CD14-positive monocyte (primary cell): ENCODE measurements around the gene MDK. TPM values are rescaled to one million over a fixed set of nuclear protein-coding genes. Genes with fewer than 3 reads are reported as not detected.

Source experiments
- DNase-seq, 3 donors: peaks; one replicate each; pipeline ENCODE4 v3.0.0-alpha.2; 2011 to 2022
- H2AFZ ChIP-seq: 2 replicates; pipeline ENCODE4 v1.6.0; 2012; ENCODE audit warnings: mild to moderate bottlenecking, low read depth, low read length, inconsistent platforms; ENCODE audit not compliant: insufficient read depth, poor library complexity, severe bottlenecking
- H3K27ac ChIP-seq, 2 donors: 1 replicate in 1 of 2; 2 replicates in 1 of 2; pipeline ENCODE4 v1.5.1; 2012 to 2013; ENCODE audit warnings: low read length in 2 of 2, control low read depth in 1 of 2, inconsistent platforms in 1 of 2, low read depth in 1 of 2, mild to moderate bottlenecking in 1 of 2
- H3K27me3 ChIP-seq, 2 donors: one replicate each; pipeline versions ENCODE4 v1.6.0 to v1.6.1; 2011 to 2013; ENCODE audit warnings: low read length in 2 of 2; ENCODE audit not compliant: control insufficient read depth in 2 of 2, insufficient read depth in 2 of 2
- H3K36me3 ChIP-seq, 2 donors: replicated peaks in 1 of 2; 1 replicate in 1 of 2; 2 replicates in 1 of 2; pipeline versions ENCODE4 v1.5.1 to v1.6.1; 2012 to 2013; ENCODE audit warnings: low read length in 2 of 2, control low read depth in 1 of 2, inconsistent platforms in 1 of 2, mild to moderate bottlenecking in 1 of 2; ENCODE audit not compliant: insufficient read depth in 2 of 2, control insufficient read depth in 1 of 2
- H3K4me1 ChIP-seq, 2 donors: 1 replicate in 1 of 2; 2 replicates in 1 of 2; pipeline versions ENCODE4 v1.5.1 to v1.6.1; 2012 to 2013; ENCODE audit warnings: low read length in 2 of 2, control low read depth in 1 of 2, inconsistent platforms in 1 of 2, mild to moderate bottlenecking in 1 of 2, moderate library complexity in 1 of 2; ENCODE audit not compliant: insufficient read depth in 2 of 2, control insufficient read depth in 1 of 2
- H3K4me2 ChIP-seq: replicated peaks from 2 replicates; pipeline ENCODE3; 2012; ENCODE audit warnings: low read length, moderate library complexity, mild to moderate bottlenecking; ENCODE audit not compliant: poor library complexity, severe bottlenecking; ENCODE audit errors: extremely low read depth
- H3K4me3 ChIP-seq, 3 experiments: fragments of 200-600 bp in 1 of 3; sonication (generic) in 1 of 3; replicated peaks in 1 of 3; 1 replicate in 2 of 3; 2 replicates in 1 of 3; pipeline ENCODE4 v1.5.1; 2011 to 2013; ENCODE audit warnings: low read length in 3 of 3, mild to moderate bottlenecking in 3 of 3, control low read depth in 2 of 3, low read depth in 2 of 3, inconsistent platforms in 1 of 3, moderate library complexity in 1 of 3
- H3K79me2 ChIP-seq: 2 replicates; pipeline ENCODE4 v1.6.0; 2012; ENCODE audit warnings: mild to moderate bottlenecking, control low read depth, inconsistent platforms, low read length, moderate library complexity; ENCODE audit not compliant: insufficient read depth
- H3K9ac ChIP-seq: 2 replicates; pipeline ENCODE4 v1.6.0; 2017; ENCODE audit warnings: low read length, mild to moderate bottlenecking; ENCODE audit not compliant: insufficient read depth, poor library complexity, severe bottlenecking
- H3K9me3 ChIP-seq, 2 donors: replicated peaks in 1 of 2; 1 replicate in 1 of 2; 2 replicates in 1 of 2; pipeline versions ENCODE4 v1.5.1 to v1.6.1; 2012 to 2013; ENCODE audit warnings: low read length in 2 of 2, control low read depth in 1 of 2; ENCODE audit not compliant: control insufficient read depth in 1 of 2, insufficient read depth in 1 of 2
- H4K20me1 ChIP-seq: 2 replicates; pipeline ENCODE4 v1.6.0; 2012; ENCODE audit warnings: mild to moderate bottlenecking, low read length, control low read depth, moderate library complexity; ENCODE audit not compliant: insufficient read depth
- H3K27ac Mint-ChIP-seq, 7 donors: one replicate each; pipeline ENCODE4 v1.8.0; 2020; ENCODE audit warnings: mild to moderate bottlenecking in 7 of 7, mixed read lengths in 7 of 7, moderate library complexity in 6 of 7, inconsistent platforms in 2 of 7
- H3K27me3 Mint-ChIP-seq, 3 donors: one replicate each; pipeline ENCODE4 v1.8.0; 2021 to 2022; ENCODE audit warnings: low read depth in 3 of 3, mild to moderate bottlenecking in 3 of 3, mixed read lengths in 3 of 3, moderate library complexity in 3 of 3, inconsistent platforms in 1 of 3
- H3K36me3 Mint-ChIP-seq, 2 donors: one replicate each; pipeline ENCODE4 v1.8.0; 2020; ENCODE audit warnings: mixed read lengths in 2 of 2, inconsistent platforms in 1 of 2, mild to moderate bottlenecking in 1 of 2
- H3K4me1 Mint-ChIP-seq: one replicate; pipeline ENCODE4 v1.8.0; 2020; ENCODE audit warnings: mild to moderate bottlenecking, mixed read lengths
- H3K4me3 Mint-ChIP-seq, 2 donors: one replicate each; pipeline ENCODE4 v1.8.0; 2020; ENCODE audit warnings: mild to moderate bottlenecking in 2 of 2, mixed read lengths in 2 of 2, moderate library complexity in 1 of 2
- H3K9me3 Mint-ChIP-seq, 7 donors: one replicate each; pipeline ENCODE4 v1.8.0; 2020 to 2022; ENCODE audit warnings: mixed read lengths in 7 of 7, mild to moderate bottlenecking in 6 of 7, moderate library complexity in 6 of 7, inconsistent platforms in 2 of 7
- CTCF ChIP-seq: fragments of 200-600 bp; IDR thresholded peaks from one replicate; pipeline ENCODE4 v1.8.0; 2022; ENCODE audit warnings: antibody characterized with exemption, mild to moderate bottlenecking
- WGBS: methylation state at CpG from one replicate; pipeline ENCODE4 v1.1.5; 2013; ENCODE audit warnings: missing lambda C conversion rate; ENCODE audit not compliant: insufficient coverage; 5-methylcytosine and 5-hydroxymethylcytosine counted together
- intact Hi-C, 2 donors: fragments of 100-400 bp; cut with micrococcal nuclease; formaldehyde crosslinking; loops; one replicate each; pipeline versions ENCODE4 v1.15.0 to v1.15.1; 2023
- polyA plus RNA-seq, 3 donors: library from polyadenylated mRNA; depleted of rRNA in 1 of 3; unstranded in 2 of 3; stranded (reverse) in 1 of 3; fragments of 300-500 nt in 2 of 3; fragments of >200 nt in 1 of 3; fragmentation: Illumina TruSeq in 2 of 3; gene quantifications; 1 replicate in 2 of 3; 2 replicates in 1 of 3; pipeline ENCODE4 v1.2.3, GENCODE V29; 2012 to 2021

The MDK gene
- polyA plus RNA-seq, 3 donors = 2.8 TPM; not detected in 2

DNA sequence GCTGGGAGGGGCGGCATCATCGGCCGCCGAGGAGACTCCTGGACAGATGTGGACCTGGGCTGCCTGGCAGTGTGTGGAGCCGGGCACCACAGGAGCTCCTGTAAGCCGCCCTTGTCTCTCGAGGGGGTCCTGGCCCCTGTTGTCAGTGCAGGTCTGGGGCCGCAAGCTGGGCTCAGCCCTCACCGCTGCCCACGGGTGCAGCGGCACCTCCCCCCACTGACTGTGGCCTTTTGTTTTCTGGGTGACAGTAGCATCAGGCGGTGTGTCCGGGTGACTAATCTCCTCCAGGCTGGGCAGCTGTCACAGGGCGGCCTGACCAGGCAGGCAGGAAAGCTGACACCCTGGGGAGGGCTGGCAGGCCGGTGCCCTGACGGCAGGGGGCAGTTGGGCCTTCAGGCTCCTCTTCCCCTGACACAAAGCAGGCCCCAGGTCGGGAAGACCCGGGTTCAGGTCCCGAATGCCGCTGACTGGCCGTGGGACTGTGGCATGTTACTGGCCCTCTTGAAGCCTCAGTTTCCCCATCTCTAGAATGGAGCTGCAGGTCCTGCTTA is 17.9 kb upstream of the MDK start:
- Histone ChIP-seq H3K36me3 (peaks cover 36 to 47% of the 10 kb centered on the region in 2 donors), H3K4me3 (no peak overlapping the region), H2AFZ (no peak overlapping the region), H3K79me2 (peaks cover 98% of the 10 kb centered on the region), H3K4me2 (peak overlapping the region; percentile 70), H3K4me1 (peaks cover 45 to 74% of the 10 kb centered on the region in 2 donors), H4K20me1 (peaks cover 97% of the 10 kb centered on the region), H3K27me3 (no peaks in the 10 kb centered on the region), H3K9me3 (no peaks in the 10 kb centered on the region), H3K9ac (peak overlapping the region; percentile 64), H3K27ac (peak overlapping the region; percentile 79 to 95)
- peak in 2 of 3 donors; percentile 55 to 59 for DNase-seq
- Mint-ChIP-seq H3K9me3 (no peaks in the 10 kb centered on the region), H3K4me1 (peaks cover 55% of the 10 kb centered on the region), H3K4me3 (no peak overlapping the region), H3K27ac (peak overlapping the region; percentile 92 to 98 (median 96)), H3K36me3 (peaks cover 23 to 51% of the 10 kb centered on the region in 2 donors), H3K27me3 (peaks cover 0 to 5% (median 3%) of the 10 kb centered on the region in 3 donors)
- intact Hi-C loops = no loop called here
- no peak for TF ChIP-seq CTCF
- 72% methylated on average over 15 of the region's 21 CpGs for whole genome bisulfite sequencing

- TF ChIP-seq CTCF = no peak
- H3K27ac ChIP-seq = peak overlapping the region; percentile 79 to 95
- no peaks in the 10 kb centered on the region for H3K9me3 ChIP-seq
- no peaks in the 10 kb centered on the region for H3K27me3 ChIP-seq
- H3K4me1 ChIP-seq = peaks cover 45 to 70% of the 10 kb centered on the region in 2 donors
- peaks cover 27 to 56% of the 10 kb centered on the region in 2 donors for H3K36me3 Mint-ChIP-seq
- peak overlapping the region; percentile 92 to 98 (median 96) for H3K27ac Mint-ChIP-seq
- peaks cover 97% of the 10 kb centered on the region for H4K20me1 ChIP-seq
- no peak overlapping the region for H3K4me2 ChIP-seq
- H3K79me2 ChIP-seq = peaks cover 98% of the 10 kb centered on the region
- no peak overlapping the region for H3K4me3 Mint-ChIP-seq
- peaks cover 53% of the 10 kb centered on the region for H3K4me1 Mint-ChIP-seq
- no peak overlapping the region for H2AFZ ChIP-seq
- WGBS = 94% methylated on average over 3 of the region's 9 CpGs
- intact Hi-C loops = no loop called here
- no peak overlapping the region for H3K4me3 ChIP-seq
- peaks cover 1 to 5% (median 3%) of the 10 kb centered on the region in 3 donors for H3K27me3 Mint-ChIP-seq
- DNase-seq = no peak
- H3K9me3 Mint-ChIP-seq = no peaks in the 10 kb centered on the region
- H3K9ac ChIP-seq = peak overlapping the region; percentile 64
- peaks cover 41 to 52% of the 10 kb centered on the region in 2 donors for H3K36me3 ChIP-seq
Measured at GRCh38 chr11:46364056-46364455, 17.4 kb upstream of the MDK start.
